Urothelium cell line (cell line): ENCODE results near the gene JDP2.
"Not testable (repeated sequence)": the region's sequence is repeated elsewhere in the genome, so short reads cannot be mapped to it uniquely, and the experiment has no call there.

Source experiments
- DNase-seq: peaks from one replicate; pipeline ENCODE4 v3.0.0; 2011; ENCODE audit warnings: low spot score, mixed read lengths
- FAIRE-seq: peaks from 2 replicates; lab custom pipeline; 2011; peaks lifted over from hg19 to GRCh38; lab: Jason Lieb, UNC

The JDP2 gene

DNA sequence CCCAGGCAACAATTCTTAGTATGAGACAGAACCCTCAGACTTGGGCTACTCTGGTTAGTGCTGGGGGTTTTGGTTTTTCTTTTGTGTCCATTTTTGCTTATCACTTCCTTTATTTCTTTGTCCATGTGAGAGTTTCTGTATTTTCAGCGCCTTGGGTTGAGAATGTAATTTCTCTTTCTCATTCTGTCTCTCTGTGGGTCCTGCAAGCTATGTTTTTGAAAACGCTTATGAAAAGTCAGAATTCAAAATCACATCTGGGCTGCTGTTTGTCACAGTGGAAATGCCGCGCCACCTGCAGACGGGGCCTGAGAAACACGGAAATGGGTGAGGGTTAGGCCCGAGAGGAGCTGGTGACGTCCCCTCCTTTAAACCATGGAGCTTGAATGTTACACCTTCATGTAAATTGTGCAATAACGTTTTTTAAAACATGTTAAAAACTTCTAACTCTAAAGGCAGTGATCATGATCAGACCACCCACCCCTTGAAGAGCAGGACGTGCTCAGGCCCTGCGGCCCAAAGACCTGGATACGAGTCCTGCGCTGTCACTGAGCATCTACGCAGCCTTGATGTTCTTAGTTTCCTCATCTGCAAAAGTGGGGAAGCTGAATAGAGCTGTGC lies 26.1 kb downstream of the JDP2 start:
- FAIRE-seq (no peak), DNase-seq (no peak)

DNA sequence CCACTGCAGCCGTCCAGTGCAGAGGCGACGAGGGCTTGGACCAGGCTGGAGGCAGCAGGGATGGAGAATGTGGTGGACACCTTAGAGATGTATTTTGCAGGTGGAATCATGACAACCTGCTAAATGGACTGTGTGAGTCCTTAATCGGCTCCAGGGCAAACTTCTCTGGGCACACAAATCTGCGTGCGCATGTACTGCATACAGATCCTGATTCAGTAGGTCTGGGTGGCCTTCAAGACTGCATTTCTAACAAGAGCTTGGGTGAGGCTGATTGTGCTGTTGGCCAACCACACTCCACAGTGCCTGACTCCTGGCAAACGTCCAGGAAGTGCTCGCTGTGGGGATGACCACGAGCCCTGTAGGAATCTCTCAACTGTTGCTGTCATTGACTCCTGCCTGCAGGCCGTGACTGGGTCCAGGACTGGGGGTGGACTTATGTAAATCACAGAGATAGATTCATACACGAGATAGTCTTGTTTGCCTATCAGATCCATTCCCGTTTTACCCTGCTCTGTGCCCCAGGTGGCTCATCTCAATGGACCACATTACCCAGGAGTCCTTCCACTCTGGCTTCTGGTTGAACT lies 27.2 kb downstream of the JDP2 start:
- DNase-seq (peak; percentile 34), FAIRE-seq (no peak)

DNA sequence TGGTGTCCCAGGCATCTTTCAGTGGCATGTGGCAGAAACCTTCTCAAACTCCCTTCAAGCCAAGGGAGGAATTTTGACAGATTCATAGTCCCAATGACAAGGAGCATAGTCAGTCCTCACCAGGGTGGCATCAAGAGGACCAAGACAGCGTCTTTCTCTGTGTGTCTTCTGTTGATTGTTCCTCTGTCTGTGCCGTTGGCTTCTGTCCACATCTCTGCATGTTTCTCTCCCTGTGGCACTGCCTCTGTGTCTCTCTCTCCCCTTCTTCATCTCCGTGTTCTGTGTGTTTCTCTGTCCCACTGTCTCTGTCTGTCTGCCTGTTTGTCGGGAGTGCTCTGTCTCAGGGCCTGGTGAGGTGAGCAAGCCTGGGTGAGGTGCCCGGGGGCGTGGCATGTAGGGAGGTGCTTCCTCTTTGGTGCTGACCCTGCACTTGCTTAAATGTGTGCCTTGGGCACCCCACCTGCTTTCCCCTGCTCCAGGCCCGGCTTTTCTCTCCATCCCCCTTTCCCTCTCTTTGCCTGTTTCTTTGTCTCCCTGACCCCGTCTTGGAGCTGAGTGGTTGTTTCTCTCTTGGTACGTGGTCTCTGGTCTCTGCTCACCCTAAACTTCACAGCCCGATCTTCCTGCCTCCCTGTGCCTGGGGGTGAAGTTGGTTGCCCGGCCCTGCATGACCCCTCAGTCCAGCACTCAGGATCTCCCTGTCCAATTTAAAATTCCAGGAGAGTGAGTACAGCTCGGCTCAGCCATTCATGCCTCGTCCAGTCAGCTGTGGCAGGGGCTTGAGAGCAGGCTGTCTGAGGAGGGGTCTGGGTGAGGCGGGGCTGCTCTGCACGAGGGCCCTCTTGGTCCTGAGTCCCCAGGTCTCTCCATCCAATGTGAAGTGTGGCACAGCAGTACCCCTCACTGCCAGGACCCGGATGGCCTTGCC lies 28.5 kb downstream of the JDP2 start:
- no peak for FAIRE-seq
- no peak for DNase-seq

DNA sequence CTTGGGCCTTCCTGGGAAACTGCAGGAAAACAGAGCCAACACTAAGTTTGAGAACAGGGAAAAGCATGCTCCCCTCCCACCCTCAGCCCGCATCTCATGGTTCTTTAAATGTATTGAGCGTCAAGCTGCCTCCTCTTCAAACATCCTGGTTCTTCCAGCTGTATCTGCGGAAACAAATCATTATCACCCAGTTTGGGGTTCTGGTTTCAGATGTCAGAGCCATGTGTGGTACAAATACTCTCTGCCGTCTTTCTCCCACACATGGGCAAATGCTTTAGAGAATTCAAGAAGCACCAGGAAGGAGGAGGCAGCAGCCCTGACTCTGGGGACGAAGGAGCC lies 29.1 kb downstream of the JDP2 start:
- FAIRE-seq = no peak
- DNase-seq = no peak

DNA sequence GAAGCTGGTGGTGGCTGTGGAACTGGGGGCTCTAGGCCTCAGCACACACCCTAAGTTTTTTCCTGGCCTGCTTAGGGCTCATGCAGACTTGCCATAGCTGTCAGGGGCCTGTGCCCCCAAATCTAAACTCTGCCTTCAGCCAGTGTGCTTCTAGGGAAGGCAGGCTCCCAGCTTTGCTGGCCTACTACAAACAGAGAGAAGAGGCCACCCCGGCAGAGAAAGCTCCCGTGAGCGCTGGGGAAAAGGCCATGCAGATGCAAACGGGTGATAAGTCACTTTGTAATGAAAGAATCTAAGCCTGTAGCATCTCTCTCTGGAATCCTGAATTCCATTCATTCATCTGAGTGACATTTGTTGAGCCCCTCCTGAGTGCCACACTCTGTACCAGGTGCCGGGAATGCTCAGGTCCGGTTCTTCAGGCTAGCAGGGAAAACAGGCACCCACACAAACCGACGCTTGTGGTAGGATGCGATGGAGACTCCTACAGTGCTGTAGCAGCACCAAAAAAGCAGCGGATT lies 29.9 kb downstream of the JDP2 start:
- no peak for FAIRE-seq
- DNase-seq = no peak

DNA sequence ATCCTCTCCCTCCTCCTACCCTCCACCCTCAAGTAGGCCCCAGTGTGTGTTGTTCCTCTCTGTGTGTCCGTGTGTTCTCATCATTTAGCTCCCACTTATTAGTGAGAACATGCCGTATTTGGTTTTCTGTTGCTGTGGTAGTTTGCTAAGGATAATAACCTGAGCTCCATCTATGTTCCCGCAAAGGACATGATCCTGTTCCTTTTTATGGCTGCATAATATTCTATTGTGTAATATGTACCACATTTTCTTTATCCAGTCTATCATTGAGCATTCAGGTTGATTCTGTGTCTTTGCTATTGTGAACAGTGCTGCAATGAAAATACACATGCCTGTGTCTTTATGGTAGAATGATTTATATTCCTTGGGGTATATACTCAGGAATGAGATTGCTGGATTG lies 30.5 kb downstream of the JDP2 start:
- FAIRE-seq (no peak), DNase-seq (no peak)

DNA sequence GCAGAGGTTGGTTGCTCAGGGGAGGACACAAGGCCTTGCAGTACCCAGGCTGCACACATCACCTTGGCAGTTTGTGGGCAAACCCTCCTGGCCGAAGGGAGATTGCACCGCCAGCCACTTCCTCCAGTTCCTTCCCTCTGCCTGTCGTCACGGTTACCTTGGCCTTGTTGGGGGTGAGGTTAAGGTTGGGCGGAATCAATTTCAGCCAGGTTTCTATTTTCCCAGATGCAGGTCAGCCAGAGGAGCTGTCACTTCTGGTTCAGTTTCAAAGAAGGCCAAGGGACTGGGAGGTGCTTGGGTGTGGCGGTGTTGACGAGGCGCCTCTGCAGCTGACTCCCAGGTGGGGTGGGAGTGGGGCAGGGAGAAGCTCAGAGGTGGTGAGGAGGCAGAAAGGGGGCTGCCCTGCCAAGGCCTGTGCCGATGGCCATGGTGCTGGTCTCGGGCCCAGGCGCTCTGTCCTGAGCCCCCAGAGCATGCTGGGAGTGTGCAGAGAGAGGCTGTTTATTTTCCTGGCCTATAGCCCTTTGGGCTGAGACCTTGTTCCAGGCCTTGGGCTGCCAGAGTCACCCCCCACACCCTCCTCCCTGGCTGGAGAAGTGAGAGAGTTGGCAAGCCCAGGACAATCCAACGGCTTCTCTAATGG lies 31.4 kb downstream of the JDP2 start:
- DNase-seq (no peak), FAIRE-seq (no peak)

DNA sequence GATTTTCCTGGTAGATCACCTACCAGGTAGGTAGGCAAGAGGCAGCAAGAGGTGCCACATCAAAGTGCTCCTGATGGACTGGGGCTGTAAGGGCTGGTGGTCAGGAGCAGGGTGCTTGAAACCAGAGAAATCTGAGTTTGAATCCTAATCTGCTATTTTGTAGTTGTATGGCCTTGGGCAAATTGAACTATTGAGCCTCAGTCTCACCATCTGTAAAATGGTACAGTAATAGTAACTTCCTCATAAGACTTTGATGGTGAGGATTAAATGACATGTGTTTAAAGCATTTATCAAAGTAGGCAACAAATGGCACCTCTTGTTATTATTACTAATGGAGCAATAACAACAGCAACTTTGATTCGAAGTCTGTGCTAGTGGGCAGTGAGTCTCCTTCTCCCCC lies 32.0 kb downstream of the JDP2 start:
- DNase-seq = no peak
- no peak for FAIRE-seq

DNA sequence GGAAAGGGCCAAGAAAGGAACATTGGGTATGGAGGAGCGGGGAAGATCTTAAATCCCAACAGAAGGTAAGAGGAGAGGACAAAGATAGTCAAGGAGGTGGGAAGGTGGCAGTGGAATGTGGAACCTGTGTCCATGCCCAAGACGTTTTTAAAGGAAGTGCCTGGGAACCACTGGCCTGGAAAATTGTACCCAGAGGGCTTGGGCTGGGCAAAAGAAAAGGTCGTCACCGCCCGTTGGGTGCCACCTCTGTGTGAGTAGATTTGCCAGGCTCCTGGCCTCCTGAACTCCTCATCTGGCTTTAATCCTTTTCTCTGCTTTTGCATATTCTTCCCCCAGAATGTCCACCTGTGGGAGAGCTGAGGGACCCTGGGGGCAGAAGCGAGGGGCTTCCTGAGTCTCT lies 32.6 kb downstream of the JDP2 start:
- DNase-seq (no peak), FAIRE-seq (no peak)

DNA sequence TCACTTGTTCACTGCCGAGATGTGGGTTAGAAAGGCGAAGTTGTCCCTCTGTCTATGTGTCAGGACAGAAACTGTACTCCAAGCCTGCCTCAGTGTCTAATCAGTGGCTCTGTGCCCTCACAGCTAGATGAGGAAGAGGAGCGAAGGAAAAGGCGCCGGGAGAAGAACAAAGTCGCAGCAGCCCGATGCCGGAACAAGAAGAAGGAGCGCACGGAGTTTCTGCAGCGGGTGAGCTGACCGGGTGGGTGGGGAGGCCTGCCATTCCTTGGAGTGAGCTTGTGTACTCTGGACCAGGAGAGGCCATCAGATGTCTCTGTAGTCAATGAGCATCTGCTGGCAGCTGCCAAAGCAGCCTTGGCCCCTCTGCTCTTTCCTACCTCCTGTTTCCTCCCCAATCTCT lies 33.5 kb downstream of the JDP2 start:
- no peak for FAIRE-seq

DNA sequence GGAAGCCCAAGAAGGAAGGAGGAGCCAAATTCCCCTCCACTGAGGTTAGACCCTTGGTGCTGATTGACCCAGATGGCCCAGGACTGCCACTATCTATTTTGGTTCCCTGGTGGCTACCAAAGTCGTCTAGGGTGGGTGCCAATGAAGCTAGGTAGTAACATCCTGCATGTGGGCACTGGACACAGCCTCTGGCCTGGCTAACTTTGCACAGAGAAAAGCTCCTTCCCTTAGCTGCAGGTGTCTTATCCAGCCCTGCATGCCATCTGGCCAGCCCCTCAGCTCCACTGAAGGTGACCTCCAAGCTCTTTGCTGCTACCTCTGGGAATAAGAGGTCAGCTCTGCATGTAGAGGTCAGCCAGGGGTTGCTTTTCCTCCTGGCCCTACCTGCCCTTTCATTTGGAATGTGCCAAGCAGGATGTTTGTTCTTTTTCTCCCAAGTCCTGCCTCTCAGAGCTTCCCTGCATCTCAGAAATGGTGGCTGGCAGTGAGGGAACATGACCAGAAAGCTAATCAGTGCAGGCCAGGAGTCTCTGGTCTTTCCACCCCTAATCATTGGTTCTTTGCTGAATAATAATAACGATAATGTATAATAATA lies 34.0 kb downstream of the JDP2 start:
- no peak for FAIRE-seq
- no peak for DNase-seq

More for the DNA sequence above, 33.5 kb downstream of the JDP2 start:
- no peak for DNase-seq

DNA sequence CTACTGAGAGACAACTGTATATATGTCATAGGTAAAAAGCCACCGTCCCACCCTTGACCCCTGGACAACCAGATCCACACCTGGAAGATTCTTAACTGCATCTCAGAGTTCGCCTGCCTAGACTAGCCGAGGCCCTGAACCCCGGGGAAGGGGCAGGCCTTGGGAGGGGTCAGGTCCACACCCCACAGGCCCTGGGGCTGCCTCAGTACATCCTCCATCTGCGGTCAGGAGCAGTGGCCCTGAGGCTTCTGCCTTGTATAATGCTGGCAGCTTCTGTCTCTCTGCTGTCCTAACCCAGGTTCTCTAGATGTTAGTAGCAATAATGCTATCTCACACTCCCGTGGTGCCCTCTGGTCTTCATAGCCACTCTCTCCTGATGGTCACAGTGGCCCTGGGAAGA lies 36.8 kb downstream of the JDP2 start:
- DNase-seq (no peak), FAIRE-seq (no peak)

DNA sequence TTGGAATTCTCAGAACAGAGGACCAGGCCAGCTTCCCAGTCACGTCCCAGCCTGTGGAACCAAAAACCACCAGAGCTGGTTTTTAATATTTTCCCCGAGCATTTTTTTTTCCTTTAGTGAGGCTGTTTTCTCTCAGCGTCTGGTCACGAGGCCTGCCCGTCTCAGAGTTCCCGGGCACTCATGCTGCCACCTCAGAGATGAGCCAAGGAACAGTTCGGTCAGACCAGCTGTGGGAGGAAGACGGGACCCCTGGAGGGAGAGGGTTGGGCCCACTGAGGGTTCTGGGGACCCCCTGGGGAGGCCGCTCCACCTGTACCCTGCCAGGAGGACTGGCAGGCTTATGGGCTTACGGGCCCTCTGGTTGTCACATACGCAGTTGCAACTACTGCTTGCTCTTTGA lies 39.9 kb downstream of the JDP2 start:
- no peak for FAIRE-seq

DNA sequence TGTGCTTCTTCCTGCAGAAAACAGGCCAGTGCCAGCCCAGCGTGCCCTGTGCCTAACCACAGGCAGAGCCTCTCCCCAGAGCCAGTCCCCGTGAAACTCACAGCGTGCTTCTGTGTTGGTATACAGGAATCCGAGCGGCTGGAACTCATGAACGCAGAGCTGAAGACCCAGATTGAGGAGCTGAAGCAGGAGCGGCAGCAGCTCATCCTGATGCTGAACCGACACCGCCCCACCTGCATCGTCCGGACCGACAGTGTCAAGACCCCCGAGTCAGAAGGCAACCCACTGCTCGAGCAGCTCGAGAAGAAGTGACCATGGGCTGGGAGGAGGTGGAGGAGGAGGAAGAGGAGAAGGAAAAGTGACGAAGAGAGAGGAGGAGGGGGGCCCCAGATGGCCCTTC lies 41.3 kb downstream of the JDP2 start:
- FAIRE-seq (no peak), DNase-seq (no peak)

More for the DNA sequence above, 39.9 kb downstream of the JDP2 start:
- no peak for DNase-seq

DNA sequence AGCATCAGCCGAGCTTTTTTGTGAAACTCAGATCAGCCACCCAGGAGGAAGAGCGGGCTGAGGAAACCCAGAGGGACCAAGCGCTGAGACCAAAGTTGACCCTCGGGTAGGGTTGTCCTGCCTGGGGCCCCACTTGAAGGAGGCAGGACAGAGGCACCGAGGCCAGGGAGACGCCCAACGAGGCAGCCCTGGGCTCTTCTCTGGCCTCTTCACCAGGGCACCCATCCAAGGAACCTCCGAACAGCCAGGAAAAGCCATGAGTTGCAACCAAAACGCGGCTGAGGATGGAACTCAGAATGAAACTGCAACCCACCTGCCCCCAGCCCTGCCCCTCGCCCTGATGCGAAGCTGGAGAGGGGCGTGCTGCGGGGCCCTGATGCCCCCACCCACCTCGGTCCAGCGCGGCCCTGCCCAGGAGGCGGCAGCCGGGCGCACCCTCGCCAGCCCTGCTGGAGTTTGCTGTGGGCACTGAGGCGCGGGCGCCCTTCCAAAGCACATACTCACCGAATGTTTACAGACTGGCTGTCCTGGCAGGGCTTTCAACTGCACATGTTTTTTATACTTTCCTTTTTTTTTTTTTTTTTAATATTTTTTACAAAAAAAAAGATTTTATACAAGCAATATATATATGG lies 41.9 kb downstream of the JDP2 start:
- FAIRE-seq (peak; percentile 40), DNase-seq (no peak)

DNA sequence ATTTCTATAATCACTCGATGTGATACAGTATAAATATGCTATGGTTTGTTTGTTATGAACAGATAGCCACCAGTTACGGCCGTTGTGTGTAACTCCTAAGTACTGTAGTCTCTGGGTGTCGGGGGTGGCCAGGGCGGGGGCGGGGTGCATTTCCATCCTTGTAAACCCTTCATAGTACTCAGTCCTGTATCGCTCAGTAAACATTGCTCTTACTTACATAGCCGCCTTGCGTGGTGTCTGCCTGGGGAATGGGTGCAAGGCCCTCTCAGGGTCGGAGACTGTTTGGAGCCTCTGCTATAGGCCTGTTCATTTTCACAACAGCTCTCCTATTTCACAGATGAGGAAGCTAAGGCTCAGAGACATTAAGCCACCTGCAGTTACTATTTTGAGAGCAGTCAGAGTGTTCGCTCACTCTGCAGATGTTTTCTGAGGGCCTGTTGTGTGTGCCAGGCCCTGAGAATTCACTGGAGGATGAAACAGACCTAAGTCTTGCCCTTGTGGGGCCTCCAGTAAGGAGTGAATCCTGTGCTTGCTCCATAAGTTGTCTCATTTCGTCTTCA lies 42.5 kb downstream of the JDP2 start:
- DNase-seq (no peak), FAIRE-seq (no peak)

DNA sequence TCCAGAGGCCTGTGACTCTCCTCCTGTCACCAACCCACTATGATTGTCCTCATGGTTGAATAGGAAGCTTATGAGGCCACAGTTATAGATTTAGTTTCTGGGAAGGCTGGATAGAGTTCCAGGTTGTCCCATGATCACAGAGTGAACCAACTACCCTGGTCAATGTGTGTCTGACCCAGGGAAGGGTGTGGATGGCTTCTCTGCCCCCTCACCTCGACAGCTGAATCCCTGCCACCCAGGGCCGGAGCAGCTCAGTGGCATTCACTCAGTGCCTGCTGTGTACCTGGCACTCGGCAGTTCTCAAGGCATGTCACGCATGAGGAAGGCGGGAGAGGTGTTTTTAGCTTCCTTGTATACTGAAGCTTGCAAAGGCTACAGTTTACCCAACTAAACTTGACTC lies 43.2 kb downstream of the JDP2 start:
- FAIRE-seq = no peak
- DNase-seq = no peak

DNA sequence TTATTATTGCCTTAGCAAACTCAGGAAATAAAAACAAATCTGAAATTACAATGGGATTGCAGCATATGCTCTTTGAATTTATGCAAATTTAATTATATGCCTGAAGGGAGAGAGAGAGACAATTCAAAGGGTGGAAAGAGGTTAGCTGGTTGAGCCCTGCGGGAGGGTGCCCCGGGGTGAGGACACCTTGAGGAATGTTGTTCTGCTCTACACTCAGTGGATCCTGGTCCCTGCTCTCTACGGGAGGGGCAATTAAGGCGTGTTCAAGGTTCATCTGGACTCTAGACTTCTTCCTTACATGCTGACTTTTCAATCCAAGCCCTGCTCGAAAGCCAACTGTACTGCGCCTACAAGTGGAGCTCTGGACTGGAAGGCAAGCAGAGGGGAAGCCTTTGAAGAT lies 46.3 kb downstream of the JDP2 start:
- FAIRE-seq, DNase-seq: not testable (repeated sequence)

DNA sequence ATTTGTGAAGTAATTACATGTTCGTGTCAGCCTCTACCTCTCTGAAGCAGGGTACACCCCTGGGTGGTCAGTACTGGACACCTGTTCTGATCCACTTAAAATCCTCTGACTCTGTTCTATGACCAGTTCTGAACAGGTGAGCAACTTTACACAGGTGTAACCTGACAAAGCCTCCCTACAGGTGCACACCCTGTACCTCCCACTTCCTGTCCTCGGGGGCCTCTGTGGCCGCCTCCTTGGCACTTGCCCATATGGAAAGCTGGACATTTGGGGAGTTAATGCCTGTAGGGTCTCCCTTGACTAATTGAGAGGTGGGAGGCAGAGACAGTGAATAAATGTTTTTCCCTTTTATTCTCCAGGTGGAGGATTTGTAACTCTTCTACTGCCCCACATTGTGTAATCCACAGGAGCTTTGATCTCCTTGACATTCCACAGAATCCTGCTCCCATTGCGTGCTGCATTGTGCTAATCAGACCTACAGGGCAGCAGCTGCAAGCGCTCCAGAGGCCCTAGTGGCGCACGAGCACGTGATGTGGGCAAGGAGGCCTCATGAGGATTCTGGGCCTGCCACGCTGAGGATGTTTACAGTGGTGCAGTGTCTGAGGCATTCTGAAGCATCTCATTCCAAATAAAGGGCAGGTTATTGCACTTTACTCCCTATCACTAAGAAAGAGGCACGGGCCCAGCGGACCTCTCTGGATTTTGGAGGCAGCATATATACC lies 48.6 kb downstream of the JDP2 start:
- DNase-seq = no peak
- FAIRE-seq = no peak

DNA sequence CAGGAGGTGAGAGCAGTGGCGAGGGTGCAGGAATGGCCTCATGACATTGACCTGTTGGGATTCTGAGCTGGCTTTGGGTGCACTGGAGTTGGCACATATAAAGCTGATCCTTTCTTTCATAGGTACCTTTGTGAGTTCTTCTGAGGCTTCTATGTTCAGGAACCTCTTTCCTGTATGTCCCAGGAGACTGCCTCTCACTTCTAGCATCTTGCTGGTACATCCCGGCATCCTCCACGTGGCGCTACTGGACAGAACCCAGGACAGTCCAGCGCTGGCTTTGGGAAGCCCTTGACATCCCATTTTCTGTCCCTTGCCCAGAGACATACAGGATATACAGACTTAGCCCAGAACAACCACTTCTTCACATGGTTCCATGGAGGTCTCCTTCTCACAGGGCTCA lies 50.1 kb downstream of the JDP2 start:
- no peak for DNase-seq

More for the DNA sequence above, 50.1 kb downstream of the JDP2 start:
- no peak for FAIRE-seq
